ENCODE results near the gene RFPL4A.
"Not testable (repeated sequence)": the region's sequence is repeated elsewhere in the genome, so short reads cannot be mapped to it uniquely, and the experiment has no call there.

The RFPL4A gene

DNA sequence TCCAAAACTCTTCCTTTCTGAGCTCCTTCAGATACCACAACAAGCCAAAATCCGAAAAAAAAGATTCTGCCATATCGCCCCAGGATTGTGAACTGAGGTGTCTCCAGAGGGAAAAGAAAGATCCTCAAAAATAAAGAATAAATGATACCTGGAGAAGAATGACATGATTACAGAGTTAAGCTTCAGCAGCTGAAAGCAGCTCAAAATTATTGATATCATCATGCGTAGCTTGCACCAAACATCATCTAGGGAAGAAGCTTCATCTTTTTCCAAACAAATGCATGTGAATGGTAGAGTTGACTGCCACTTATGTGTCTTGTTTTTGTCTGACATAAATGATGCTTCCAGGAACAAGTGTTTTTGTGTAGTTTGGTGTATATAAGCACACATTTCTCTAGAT is 20.6 kb upstream of the RFPL4A start, which contains the start of gene NLRP9:
NLRP9 (minus strand) TSS at position 101 of the 400 bp plus-strand sequence; CDS start at position 73, 28 bp downstream.
- no peaks in the 10 kb centered on the region for H3K27me3 ChIP-seq (ENCODE audit: control insufficient read depth, insufficient read depth, low read length, poor library complexity, severe bottlenecking)

GRCh38 chr19:55750715-55751114 is 8.2 kb upstream of the RFPL4A start:
- 78% methylated on average over 6 of the region's 6 CpGs for WGBS, 2 experiments
- Histone ChIP-seq H3K27ac (ENCODE audit: insufficient read depth, low read depth, low read length, poor library complexity, severe bottlenecking) (no peak overlapping the region), H3K9me3 (ENCODE audit: control insufficient read depth, low read length) (peaks cover 5% of the 10 kb centered on the region)

More for the DNA sequence above, 20.6 kb upstream of the RFPL4A start, which contains the start of gene NLRP9:
- Histone ChIP-seq H3K4me1 (ENCODE audit: control insufficient read depth, insufficient read depth, low read length) (no peaks in the 10 kb centered on the region), H3K4me3 (ENCODE audit: insufficient read depth, low read depth, low read length) (no peak within 1 kb of the TSS), H3K36me3 (ENCODE audit: control insufficient read depth, insufficient read depth, low read length) (no peaks in the 10 kb centered on the region), H3K9me3 (ENCODE audit: control insufficient read depth, low read length) (no peaks in the 10 kb centered on the region), H3K27ac (ENCODE audit: insufficient read depth, low read depth, low read length, poor library complexity, severe bottlenecking) (no peak within 1 kb of the TSS)
- WGBS, 2 experiments = 66 to 85% methylated on average over 3 of the region's 3 CpGs

GRCh38 chr19:55753401-55753800 is 5.5 kb upstream of the RFPL4A start:
- no peak overlapping the region for H3K4me3 ChIP-seq (ENCODE audit: insufficient read depth, low read depth, low read length)
- no peaks in the 10 kb centered on the region for H3K4me1 ChIP-seq (ENCODE audit: control insufficient read depth, insufficient read depth, low read length)
- no peak overlapping the region for H3K27ac ChIP-seq (ENCODE audit: insufficient read depth, low read depth, low read length, poor library complexity, severe bottlenecking)
- H3K36me3 ChIP-seq (ENCODE audit: control insufficient read depth, insufficient read depth, low read length) = no peaks in the 10 kb centered on the region
- H3K27me3 ChIP-seq (ENCODE audit: control insufficient read depth, insufficient read depth, low read length, poor library complexity, severe bottlenecking) = no peaks in the 10 kb centered on the region
- peaks cover 7% of the 10 kb centered on the region for H3K9me3 ChIP-seq (ENCODE audit: control insufficient read depth, low read length)
- WGBS, 2 experiments = 43 to 60% methylated on average over 2 to 3 of the region's 3 CpGs

More at GRCh38 chr19:55750715-55751114, 8.2 kb upstream of the RFPL4A start:
- no peak overlapping the region for H3K4me3 ChIP-seq (ENCODE audit: insufficient read depth, low read depth, low read length)
- H3K27me3 ChIP-seq (ENCODE audit: control insufficient read depth, insufficient read depth, low read length, poor library complexity, severe bottlenecking) = no peaks in the 10 kb centered on the region
- H3K36me3 ChIP-seq (ENCODE audit: control insufficient read depth, insufficient read depth, low read length) = no peaks in the 10 kb centered on the region
- H3K4me1 ChIP-seq (ENCODE audit: control insufficient read depth, insufficient read depth, low read length) = no peaks in the 10 kb centered on the region

DNA sequence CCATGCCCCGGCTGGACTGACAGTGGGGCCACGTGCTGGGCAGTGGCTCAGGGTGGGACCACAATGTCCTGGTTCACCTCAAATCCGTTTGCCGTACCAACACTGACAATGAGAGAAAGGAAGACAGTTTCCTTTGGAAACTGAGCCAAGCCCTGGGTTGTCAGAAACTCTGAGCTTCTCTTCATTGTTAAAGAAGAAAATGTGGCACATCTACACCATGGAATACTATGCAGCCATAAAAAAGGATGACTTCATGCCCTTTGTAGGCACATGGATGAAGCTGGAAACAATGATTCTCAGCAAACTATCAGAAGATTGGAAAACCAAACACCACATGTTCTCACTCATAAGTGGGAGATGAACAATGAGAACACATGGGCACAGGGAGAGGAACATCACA is 2.1 kb upstream of the RFPL4A start:
- H3K27me3 ChIP-seq (ENCODE audit: control insufficient read depth, insufficient read depth, low read length, poor library complexity, severe bottlenecking); H3K9me3 ChIP-seq (ENCODE audit: control insufficient read depth, low read length); H3K4me3 ChIP-seq (ENCODE audit: insufficient read depth, low read depth, low read length); H3K36me3 ChIP-seq (ENCODE audit: control insufficient read depth, insufficient read depth, low read length); H3K27ac ChIP-seq (ENCODE audit: insufficient read depth, low read depth, low read length, poor library complexity, severe bottlenecking); H3K4me1 ChIP-seq (ENCODE audit: control insufficient read depth, insufficient read depth, low read length): not testable (repeated sequence)
- WGBS, 2 experiments = 57 to 65% methylated on average over 4 of the region's 4 CpGs

- Histone ChIP-seq H3K27ac (ENCODE audit: insufficient read depth, low read depth, low read length, poor library complexity, severe bottlenecking) (no peak overlapping the region), H3K27me3 (ENCODE audit: control insufficient read depth, insufficient read depth, low read length, poor library complexity, severe bottlenecking) (no peaks in the 10 kb centered on the region), H3K4me1 (ENCODE audit: control insufficient read depth, insufficient read depth, low read length) (no peaks in the 10 kb centered on the region), H3K4me3 (ENCODE audit: insufficient read depth, low read depth, low read length) (no peak overlapping the region), H3K9me3 (ENCODE audit: control insufficient read depth, low read length) (peaks cover 3% of the 10 kb centered on the region), H3K36me3 (ENCODE audit: control insufficient read depth, insufficient read depth, low read length) (no peaks in the 10 kb centered on the region)
- 65% methylated on average over 7 of the region's 7 CpGs for WGBS, 2 experiments
These were observed 7.6 kb downstream of the RFPL4A start for GRCh38 chr19:55766466-55766865.

DNA sequence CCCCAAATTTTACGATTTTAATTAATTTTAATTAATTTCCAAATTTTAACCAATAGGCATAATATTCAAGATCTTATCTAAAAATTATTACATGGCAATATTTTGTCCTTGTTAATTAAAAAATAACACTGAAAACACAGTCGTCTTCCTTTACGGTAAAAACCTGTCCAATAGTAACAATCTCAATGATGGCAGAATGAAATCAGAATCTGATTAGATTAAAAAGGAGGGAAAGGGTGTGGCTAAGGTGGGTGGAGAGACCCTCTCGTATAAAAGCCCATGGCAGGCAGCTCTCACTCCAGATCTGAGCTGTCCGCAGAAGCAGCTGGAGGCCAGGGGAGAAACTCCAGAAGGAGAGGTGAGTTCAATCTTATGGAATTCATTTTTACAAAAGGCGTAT is 9.9 kb downstream of the RFPL4A start, which contains the start of gene RFPL4AL1:
RFPL4AL1 (plus strand) TSS at position 301 of the 400 bp plus-strand sequence. CDS start 2,687 bp downstream, outside the sequence.
- WGBS, 2 experiments = 79 to 83% methylated on average over 3 to 5 of the region's 6 CpGs
- not testable (repeated sequence) for H3K4me1 ChIP-seq (ENCODE audit: control insufficient read depth, insufficient read depth, low read length); H3K27ac ChIP-seq (ENCODE audit: insufficient read depth, low read depth, low read length, poor library complexity, severe bottlenecking); H3K9me3 ChIP-seq (ENCODE audit: control insufficient read depth, low read length); H3K36me3 ChIP-seq (ENCODE audit: control insufficient read depth, insufficient read depth, low read length); H3K4me3 ChIP-seq (ENCODE audit: insufficient read depth, low read depth, low read length); H3K27me3 ChIP-seq (ENCODE audit: control insufficient read depth, insufficient read depth, low read length, poor library complexity, severe bottlenecking)

- H3K4me1 ChIP-seq (ENCODE audit: control insufficient read depth, insufficient read depth, low read length); H3K36me3 ChIP-seq (ENCODE audit: control insufficient read depth, insufficient read depth, low read length); H3K9me3 ChIP-seq (ENCODE audit: control insufficient read depth, low read length); H3K27me3 ChIP-seq (ENCODE audit: control insufficient read depth, insufficient read depth, low read length, poor library complexity, severe bottlenecking); H3K4me3 ChIP-seq (ENCODE audit: insufficient read depth, low read depth, low read length); H3K27ac ChIP-seq (ENCODE audit: insufficient read depth, low read depth, low read length, poor library complexity, severe bottlenecking): not testable (repeated sequence)
- 27 to 33% methylated on average over 1 of the region's 3 CpGs for WGBS, 2 experiments
These were observed 10.7 kb downstream of the RFPL4A start for GRCh38 chr19:55769632-55770031.

DNA sequence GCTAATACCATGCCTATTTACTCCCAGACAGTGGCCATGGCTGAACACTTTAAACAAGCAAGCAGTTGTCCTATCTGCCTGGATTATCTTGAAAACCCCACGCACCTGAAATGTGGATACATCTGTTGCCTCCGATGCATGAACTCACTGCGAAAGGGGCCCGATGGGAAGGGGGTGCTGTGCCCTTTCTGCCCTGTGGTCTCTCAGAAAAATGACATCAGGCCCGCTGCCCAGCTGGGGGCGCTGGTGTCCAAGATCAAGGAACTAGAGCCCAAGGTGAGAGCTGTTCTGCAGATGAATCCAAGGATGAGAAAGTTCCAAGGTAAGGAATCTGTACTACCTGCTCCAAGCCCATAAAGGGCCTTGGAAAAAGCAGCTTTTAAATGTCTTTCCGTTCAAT is 18.6 kb downstream of the RFPL4A start:
- peaks cover 11% of the 10 kb centered on the region for H3K9me3 ChIP-seq (ENCODE audit: control insufficient read depth, low read length)
- no peak overlapping the region for H3K4me3 ChIP-seq (ENCODE audit: insufficient read depth, low read depth, low read length)
- H3K36me3 ChIP-seq (ENCODE audit: control insufficient read depth, insufficient read depth, low read length) = no peaks in the 10 kb centered on the region
- H3K27me3 ChIP-seq (ENCODE audit: control insufficient read depth, insufficient read depth, low read length, poor library complexity, severe bottlenecking) = no peaks in the 10 kb centered on the region
- H3K27ac ChIP-seq (ENCODE audit: insufficient read depth, low read depth, low read length, poor library complexity, severe bottlenecking) = no peak overlapping the region
- 66 to 70% methylated on average over 7 of the region's 7 CpGs for WGBS, 2 experiments
- no peaks in the 10 kb centered on the region for H3K4me1 ChIP-seq (ENCODE audit: control insufficient read depth, insufficient read depth, low read length)

DNA sequence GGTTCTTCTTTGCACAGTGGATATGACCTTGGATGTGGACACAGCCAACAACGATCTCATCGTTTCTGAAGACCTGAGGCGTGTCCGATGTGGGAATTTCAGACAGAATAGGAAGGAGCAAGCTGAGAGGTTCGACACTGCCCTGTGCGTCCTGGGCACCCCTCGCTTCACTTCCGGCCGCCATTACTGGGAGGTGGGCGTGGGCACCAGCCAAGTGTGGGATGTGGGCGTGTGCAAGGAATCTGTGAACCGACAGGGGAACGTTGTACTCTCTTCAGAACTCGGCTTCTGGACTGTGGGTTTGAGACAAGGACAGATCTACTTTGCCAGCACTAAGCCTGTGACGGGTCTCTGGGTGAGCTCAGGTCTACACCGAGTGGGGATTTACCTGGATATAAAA is 19.4 kb downstream of the RFPL4A start:
- Histone ChIP-seq H3K4me3 (ENCODE audit: insufficient read depth, low read depth, low read length) (no peak overlapping the region), H3K27me3 (ENCODE audit: control insufficient read depth, insufficient read depth, low read length, poor library complexity, severe bottlenecking) (no peaks in the 10 kb centered on the region), H3K27ac (ENCODE audit: insufficient read depth, low read depth, low read length, poor library complexity, severe bottlenecking) (no peak overlapping the region), H3K36me3 (ENCODE audit: control insufficient read depth, insufficient read depth, low read length) (no peaks in the 10 kb centered on the region), H3K9me3 (ENCODE audit: control insufficient read depth, low read length) (peaks cover 11% of the 10 kb centered on the region), H3K4me1 (ENCODE audit: control insufficient read depth, insufficient read depth, low read length) (no peaks in the 10 kb centered on the region)
- WGBS, 2 experiments = 81% methylated on average over 16 of the region's 16 CpGs

DNA sequence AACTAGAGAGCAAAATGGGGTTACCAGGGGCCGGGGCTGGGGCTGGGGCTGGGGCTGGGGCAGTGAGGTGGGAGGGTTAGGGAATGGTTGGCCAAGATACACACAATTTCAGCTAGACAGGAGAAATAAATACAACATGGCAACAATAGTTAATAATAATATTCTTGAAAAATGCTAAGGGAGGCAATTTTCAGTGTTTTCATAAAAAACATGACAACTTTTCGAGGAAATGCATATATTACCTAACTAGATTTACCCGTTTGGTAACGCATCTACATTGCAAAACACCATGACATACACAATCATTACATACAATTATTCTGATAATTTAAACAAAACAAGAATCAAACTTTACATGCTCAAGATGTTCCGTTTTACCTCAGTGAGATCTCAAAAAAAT is 22.2 kb downstream of the RFPL4A start:
- H3K27me3 ChIP-seq (ENCODE audit: control insufficient read depth, insufficient read depth, low read length, poor library complexity, severe bottlenecking) = no peaks in the 10 kb centered on the region
- H3K9me3 ChIP-seq (ENCODE audit: control insufficient read depth, low read length) = peaks cover 5% of the 10 kb centered on the region
- no peaks in the 10 kb centered on the region for H3K4me1 ChIP-seq (ENCODE audit: control insufficient read depth, insufficient read depth, low read length)
- whole genome bisulfite sequencing, 2 experiments = 63 to 73% methylated on average over 4 to 5 of the region's 5 CpGs
- no peaks in the 10 kb centered on the region for H3K36me3 ChIP-seq (ENCODE audit: control insufficient read depth, insufficient read depth, low read length)
- H3K27ac ChIP-seq (ENCODE audit: insufficient read depth, low read depth, low read length, poor library complexity, severe bottlenecking) = no peak overlapping the region
- H3K4me3 ChIP-seq (ENCODE audit: insufficient read depth, low read depth, low read length) = no peak overlapping the region

DNA sequence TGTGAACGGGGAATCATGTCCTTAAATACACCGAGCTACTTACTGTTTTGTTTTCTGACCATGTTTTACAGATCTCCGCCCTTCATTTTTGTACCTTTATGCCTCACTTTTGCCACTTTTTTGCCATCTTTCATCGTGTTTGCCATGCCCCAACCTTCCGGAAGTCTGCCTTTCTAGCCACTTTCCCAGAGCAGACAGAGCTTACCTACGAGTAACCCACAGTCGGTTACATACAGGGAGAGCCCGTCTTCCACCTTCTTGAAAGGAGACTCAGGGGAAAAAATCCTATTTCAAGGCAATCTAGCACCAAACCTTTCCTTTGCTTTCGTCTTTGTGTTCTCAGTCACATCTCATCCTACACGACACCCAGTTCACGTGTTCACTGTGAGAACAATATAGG is 36.1 kb downstream of the RFPL4A start:
- 80 to 82% methylated on average over 11 of the region's 11 CpGs for WGBS, 2 experiments

More for the DNA sequence above, 36.1 kb downstream of the RFPL4A start:
- Histone ChIP-seq H3K27ac (ENCODE audit: insufficient read depth, low read depth, low read length, poor library complexity, severe bottlenecking) (no peak overlapping the region), H3K4me3 (ENCODE audit: insufficient read depth, low read depth, low read length) (no peak overlapping the region), H3K27me3 (ENCODE audit: control insufficient read depth, insufficient read depth, low read length, poor library complexity, severe bottlenecking) (no peaks in the 10 kb centered on the region), H3K36me3 (ENCODE audit: control insufficient read depth, insufficient read depth, low read length) (no peaks in the 10 kb centered on the region), H3K9me3 (ENCODE audit: control insufficient read depth, low read length) (no peaks in the 10 kb centered on the region), H3K4me1 (ENCODE audit: control insufficient read depth, insufficient read depth, low read length) (no peaks in the 10 kb centered on the region)
